ENCODE data around the gene KCNMA1. TPM values are rescaled to one million over a fixed set of nuclear protein-coding genes. Genes with fewer than 3 reads are reported as not detected.

The KCNMA1 gene
- total RNA-seq, 8 experiments from 2014 or later, result 4.3 to 81.4 (median 17.3) TPM

DNA sequence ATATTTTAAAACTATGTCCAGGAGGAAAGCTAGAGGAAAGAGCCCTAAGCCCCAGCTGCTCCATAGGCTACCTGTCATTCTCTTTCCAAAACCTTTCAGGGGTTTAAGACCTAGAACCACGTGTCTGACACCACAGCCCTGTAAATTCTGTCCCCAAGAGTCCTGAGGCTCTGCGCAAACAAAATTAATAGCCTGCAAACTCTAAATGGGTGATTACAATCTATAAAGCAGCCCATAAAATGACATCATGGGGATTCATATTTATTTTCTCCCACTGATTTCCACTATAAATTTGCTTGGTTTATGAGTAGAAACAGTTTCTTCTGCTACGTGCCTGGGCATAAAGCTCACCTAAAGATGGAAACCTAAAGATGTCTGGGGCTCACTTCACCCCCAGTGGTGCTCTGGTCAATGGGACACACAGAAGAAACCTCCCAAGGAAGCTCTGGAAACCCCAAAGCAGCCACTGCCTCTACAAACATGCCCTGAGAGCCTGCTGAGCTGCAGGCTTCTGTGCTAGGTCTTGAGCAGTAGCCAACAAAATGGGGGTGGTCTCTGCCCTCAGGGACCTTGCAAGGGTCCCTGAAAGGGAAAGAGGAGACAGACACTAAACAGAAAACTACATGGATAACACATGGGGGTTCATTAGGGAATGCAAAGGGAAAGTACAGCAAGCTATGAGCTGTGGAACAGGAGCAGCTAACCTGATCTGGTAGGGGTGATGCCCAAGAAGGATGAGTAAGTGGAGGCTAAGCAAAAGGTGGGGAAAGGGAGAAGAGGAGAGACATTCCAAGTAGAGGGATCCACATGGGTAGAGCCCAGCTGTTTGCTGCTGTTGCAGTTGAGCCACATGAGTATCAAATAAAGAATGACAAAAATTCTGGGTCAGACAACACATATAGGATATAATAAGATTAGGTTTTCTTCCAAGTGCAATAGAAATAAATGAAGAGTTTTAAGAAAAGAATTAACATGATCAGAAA is 331.7 kb downstream of the KCNMA1 start:
- Histone ChIP-seq H3K27ac (no peak overlapping the region), H3K4me1 (replicated peaks in 1 of 2) (peaks cover 6 to 16% of the 10 kb centered on the region in 2 donors), H3K4me3 (no peak overlapping the region)
- in situ Hi-C loops (cut with MboI; ENCODE audit: low pct_unique_long_range_greater_than_20kb in 2 of 9, low sequenced_read_pairs in 9 of 9, unreplicated experiment in 9 of 9), result no loop called here
- WGBS, 10 experiments, result 20 to 100% (median 60%) methylated on average over 1 to 3 of the region's 3 CpGs; no CpG with 5 or more reads in 3 of the 10 experiments
- ATAC-seq (replicated peaks in 6 of 8), result peak in 1 of 8 experiments; percentile 30

GRCh38 chr10:77304192-77304591 is 333.4 kb downstream of the KCNMA1 start:
- Histone ChIP-seq H3K4me3 (no peak overlapping the region), H3K27ac (no peak overlapping the region), H3K4me1 (replicated peaks in 1 of 2) (peaks cover 0 to 2% of the 10 kb centered on the region in 2 donors)
- ATAC-seq (replicated peaks in 6 of 8), result no peak
- WGBS, 10 experiments, result 40 to 100% (median 67%) methylated on average over 1 to 3 of the region's 3 CpGs; no CpG with 5 or more reads in 3 of the 10 experiments
- in situ Hi-C loops (cut with MboI; ENCODE audit: low pct_unique_long_range_greater_than_20kb in 2 of 9, low sequenced_read_pairs in 9 of 9, unreplicated experiment in 9 of 9), result no loop called here

- peak in 1 of 8 experiments; percentile 15 for ATAC-seq (replicated peaks in 6 of 8)
- H3K27ac ChIP-seq, result no peak overlapping the region
- H3K4me1 ChIP-seq (replicated peaks in 1 of 2), result peaks cover 0 to 10% of the 10 kb centered on the region in 2 donors
- in situ Hi-C loops (cut with MboI; ENCODE audit: low pct_unique_long_range_greater_than_20kb in 2 of 9, low sequenced_read_pairs in 9 of 9, unreplicated experiment in 9 of 9), result no loop called here
- H3K4me3 ChIP-seq, result no peak overlapping the region
- 23 to 100% (median 87%) methylated on average over 1 to 3 of the region's 3 CpGs for WGBS, 10 experiments
These were observed 336.3 kb downstream of the KCNMA1 start for GRCh38 chr10:77301305-77301730.

GRCh38 chr10:77300682-77301302 is 336.8 kb downstream of the KCNMA1 start:
- no peak for ATAC-seq (replicated peaks in 6 of 8)
- in situ Hi-C loops (cut with MboI; ENCODE audit: low pct_unique_long_range_greater_than_20kb in 2 of 9, low sequenced_read_pairs in 9 of 9, unreplicated experiment in 9 of 9), result no loop called here
- peaks cover 0 to 10% of the 10 kb centered on the region in 2 donors for H3K4me1 ChIP-seq (replicated peaks in 1 of 2)
- WGBS, 10 experiments, result 40 to 100% (median 75%) methylated on average over 1 to 3 of the region's 3 CpGs; no CpG with 5 or more reads in 3 of the 10 experiments
- H3K4me3 ChIP-seq, result no peak overlapping the region
- no peak overlapping the region for H3K27ac ChIP-seq

DNA sequence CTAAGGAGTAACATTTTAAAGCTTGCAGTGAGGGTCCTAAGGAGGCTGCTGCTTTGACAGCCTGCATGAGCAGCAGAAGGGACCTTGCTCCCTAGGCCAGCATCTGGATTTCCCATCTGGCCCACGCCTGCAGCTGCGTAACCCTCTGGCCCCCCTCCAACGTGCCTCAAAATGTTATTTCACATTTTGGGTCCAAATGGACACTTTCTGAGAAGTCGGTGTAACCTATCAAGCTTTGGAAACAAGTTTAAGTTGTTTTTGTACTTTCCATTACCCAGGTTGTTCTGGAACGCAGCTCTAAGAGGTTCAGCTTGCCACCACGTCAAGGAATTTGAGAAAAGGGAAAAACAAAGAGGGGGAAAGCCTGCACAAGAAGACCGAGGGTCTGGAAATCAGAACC is 338.3 kb downstream of the KCNMA1 start:
- in situ Hi-C loops (cut with MboI; ENCODE audit: low pct_unique_long_range_greater_than_20kb in 2 of 9, low sequenced_read_pairs in 9 of 9, unreplicated experiment in 9 of 9), result no loop called here
- H3K27ac ChIP-seq, result no peak overlapping the region
- 32 to 100% (median 71%) methylated on average over 1 to 6 of the region's 7 CpGs; no CpG with 5 or more reads in 2 of the 10 experiments for WGBS, 10 experiments
- ATAC-seq (replicated peaks in 6 of 8), result no peak
- no peak overlapping the region for H3K4me3 ChIP-seq
- H3K4me1 ChIP-seq (replicated peaks in 1 of 2), result peaks cover 0 to 10% of the 10 kb centered on the region in 2 donors

- in situ Hi-C loops (cut with MboI; ENCODE audit: low pct_unique_long_range_greater_than_20kb in 2 of 9, low sequenced_read_pairs in 9 of 9, unreplicated experiment in 9 of 9), result no loop called here
- ATAC-seq (replicated peaks in 6 of 8), result peak; percentile 88 to 97 (median 92)
- WGBS, 10 experiments, result 0 to 100% (median 47%) methylated on average over 1 to 5 of the region's 5 CpGs; no CpG with 5 or more reads in 3 of the 10 experiments
- H3K4me1 ChIP-seq (replicated peaks in 1 of 2), result peaks cover 7 to 23% of the 10 kb centered on the region in 2 donors
- no peak overlapping the region for H3K4me3 ChIP-seq
- no peak overlapping the region for H3K27ac ChIP-seq
These were observed 340.2 kb downstream of the KCNMA1 start for GRCh38 chr10:77297393-77297739.

- Histone ChIP-seq H3K4me3 (no peak overlapping the region), H3K27ac (no peak overlapping the region), H3K4me1 (replicated peaks in 1 of 2) (peaks cover 7 to 23% of the 10 kb centered on the region in 2 donors)
- in situ Hi-C loops (cut with MboI; ENCODE audit: low pct_unique_long_range_greater_than_20kb in 2 of 9, low sequenced_read_pairs in 9 of 9, unreplicated experiment in 9 of 9), result no loop called here
- WGBS, 10 experiments, result 14 to 81% (median 53%) methylated on average over 1 to 5 of the region's 7 CpGs; no CpG with 5 or more reads in 3 of the 10 experiments
- peak in 4 of 8 experiments; percentile 4 to 25 (median 14) for ATAC-seq (replicated peaks in 6 of 8)
These were observed 340.8 kb downstream of the KCNMA1 start for GRCh38 chr10:77296534-77297392.

- peaks cover 11 to 21% of the 10 kb centered on the region in 2 donors for H3K4me1 ChIP-seq (replicated peaks in 1 of 2)
- H3K4me3 ChIP-seq, result no peak overlapping the region
- in situ Hi-C loops (cut with MboI; ENCODE audit: low pct_unique_long_range_greater_than_20kb in 2 of 9, low sequenced_read_pairs in 9 of 9, unreplicated experiment in 9 of 9), result no loop called here
- WGBS, 10 experiments, result 40 to 100% (median 64%) methylated on average over 1 to 7 of the region's 7 CpGs; no CpG with 5 or more reads in 1 of the 10 experiments
- no peak overlapping the region for H3K27ac ChIP-seq
- ATAC-seq (replicated peaks in 6 of 8), result peak in 5 of 8 experiments; percentile 62 to 76 (median 71)
These were observed 343.8 kb downstream of the KCNMA1 start for GRCh38 chr10:77293773-77294172.

- Histone ChIP-seq H3K4me3 (no peak overlapping the region), H3K27ac (no peak overlapping the region), H3K4me1 (replicated peaks in 1 of 2) (peaks cover 11 to 21% of the 10 kb centered on the region in 2 donors)
- 60 to 100% (median 88%) methylated on average over 1 to 2 of the region's 2 CpGs; no CpG with 5 or more reads in 4 of the 10 experiments for WGBS, 10 experiments
- ATAC-seq (replicated peaks in 6 of 8), result peak in 3 of 8 experiments; percentile 15 to 36 (median 23)
- in situ Hi-C loops (cut with MboI; ENCODE audit: low pct_unique_long_range_greater_than_20kb in 2 of 9, low sequenced_read_pairs in 9 of 9, unreplicated experiment in 9 of 9), result no loop called here
These were observed 344.3 kb downstream of the KCNMA1 start for GRCh38 chr10:77293347-77293746.

GRCh38 chr10:77291596-77292505 is 345.8 kb downstream of the KCNMA1 start:
- peaks cover 22 to 24% of the 10 kb centered on the region in 2 donors for H3K4me1 ChIP-seq (replicated peaks in 1 of 2)
- ATAC-seq (replicated peaks in 6 of 8), result peak in 1 of 8 experiments; percentile 12
- H3K27ac ChIP-seq, result no peak overlapping the region
- in situ Hi-C loops (cut with MboI; ENCODE audit: low pct_unique_long_range_greater_than_20kb in 2 of 9, low sequenced_read_pairs in 9 of 9, unreplicated experiment in 9 of 9), result no loop called here
- WGBS, 10 experiments, result 60 to 100% (median 81%) methylated on average over 1 to 9 of the region's 10 CpGs
- H3K4me3 ChIP-seq, result no peak overlapping the region

- ATAC-seq (replicated peaks in 6 of 8), result peak in 3 of 8 experiments; percentile 53 to 57 (median 53)
- Histone ChIP-seq H3K4me1 (replicated peaks in 1 of 2) (peaks cover 30% of the 10 kb centered on the region in 2 donors), H3K27ac (no peak overlapping the region), H3K4me3 (no peak overlapping the region)
- in situ Hi-C loops (cut with MboI; ENCODE audit: low pct_unique_long_range_greater_than_20kb in 2 of 9, low sequenced_read_pairs in 9 of 9, unreplicated experiment in 9 of 9), result no loop called here
- WGBS, 10 experiments, result 14 to 90% (median 67%) methylated on average over 2 to 6 of the region's 6 CpGs; no CpG with 5 or more reads in 1 of the 10 experiments
These were observed 347.0 kb downstream of the KCNMA1 start for GRCh38 chr10:77290528-77291155.
